Mesenchymal stem cell (in vitro differentiated cells and primary cell): Measurements from ENCODE around the gene UCP2.

ENCODE experiments used
- DNase-seq: peaks from one replicate; pipeline ENCODE4 v3.0.0-alpha.2; 2013
- H2AFZ ChIP-seq: one replicate; pipeline ENCODE4 v1.6.1; 2013; ENCODE audit warnings: low read depth, mild to moderate bottlenecking, control low read depth, inconsistent platforms, low read length, moderate library complexity
- H2AK5ac ChIP-seq: 2 replicates; pipeline ENCODE4 v1.6.1; 2013; ENCODE audit warnings: low read length, moderate library complexity, mild to moderate bottlenecking, inconsistent platforms; ENCODE audit not compliant: severe bottlenecking
- H2BK120ac ChIP-seq: one replicate; pipeline ENCODE4 v1.6.1; 2013; ENCODE audit warnings: low read depth, mild to moderate bottlenecking, inconsistent platforms, low read length, moderate library complexity
- H2BK12ac ChIP-seq, 2 experiments: one replicate each; pipeline ENCODE4 v1.6.1; 2013; ENCODE audit warnings: inconsistent platforms in 2 of 2, low read length in 2 of 2, mild to moderate bottlenecking in 2 of 2, moderate library complexity in 2 of 2, control low read depth in 1 of 2
- H2BK15ac ChIP-seq: one replicate; pipeline ENCODE4 v1.6.1; 2013; ENCODE audit warnings: mild to moderate bottlenecking, low read depth, inconsistent platforms; ENCODE audit not compliant: poor library complexity, severe bottlenecking
- H2BK5ac ChIP-seq: 2 replicates; pipeline ENCODE4 v1.6.1; 2013; ENCODE audit warnings: low read depth, mild to moderate bottlenecking, low read length, control low read depth, inconsistent platforms; ENCODE audit not compliant: poor library complexity, severe bottlenecking
- H3K14ac ChIP-seq, 2 experiments: one replicate each; pipeline ENCODE4 v1.6.1; 2013; ENCODE audit warnings: inconsistent platforms in 2 of 2, low read length in 2 of 2, control low read depth in 1 of 2, mild to moderate bottlenecking in 1 of 2, moderate library complexity in 1 of 2
- H3K18ac ChIP-seq, 2 experiments: one replicate each; pipeline ENCODE4 v1.6.1; 2013; ENCODE audit warnings: inconsistent platforms in 2 of 2, low read length in 2 of 2, control low read depth in 1 of 2, low read depth in 1 of 2, mild to moderate bottlenecking in 1 of 2
- H3K23ac ChIP-seq, 2 experiments: one replicate each; pipeline ENCODE4 v1.6.1; 2013; ENCODE audit warnings: inconsistent platforms in 2 of 2, low read length in 2 of 2, mild to moderate bottlenecking in 2 of 2, moderate library complexity in 2 of 2, control low read depth in 1 of 2
- H3K27ac ChIP-seq: 2 replicates; pipeline ENCODE4 v1.5.1; 2013; ENCODE audit warnings: mild to moderate bottlenecking, moderate library complexity, low read length, control low read depth, inconsistent platforms; ENCODE audit not compliant: poor library complexity, severe bottlenecking
- H3K27me3 ChIP-seq, 2 experiments: 2 replicates each; pipeline versions ENCODE4 v1.6.1 to v1.7.0; 2013; ENCODE audit warnings: low read length in 2 of 2, mild to moderate bottlenecking in 2 of 2, moderate library complexity in 2 of 2, control low read depth in 1 of 2, inconsistent platforms in 1 of 2; ENCODE audit not compliant: control insufficient read depth in 1 of 2, insufficient read depth in 1 of 2
- H3K36me3 ChIP-seq, 2 experiments: 2 replicates each; pipeline versions ENCODE4 v1.6.1 to v1.7.0; 2013; ENCODE audit warnings: low read length in 2 of 2, control low read depth in 1 of 2, inconsistent platforms in 1 of 2, low read depth in 1 of 2, mild to moderate bottlenecking in 1 of 2; ENCODE audit not compliant: insufficient read depth in 2 of 2, control insufficient read depth in 1 of 2
- H3K4ac ChIP-seq, 2 experiments: one replicate each; pipeline ENCODE4 v1.6.1; 2013; ENCODE audit warnings: inconsistent platforms in 2 of 2, low read length in 2 of 2, mild to moderate bottlenecking in 2 of 2, moderate library complexity in 2 of 2, control low read depth in 1 of 2, low read depth in 1 of 2
- H3K4me1 ChIP-seq: 2 replicates; pipeline ENCODE4 v1.6.1; 2013; ENCODE audit warnings: low read depth, low read length, control low read depth; ENCODE audit not compliant: control insufficient read depth, insufficient read depth
- H3K4me2 ChIP-seq: 2 replicates; pipeline ENCODE4 v1.6.1; 2013; ENCODE audit warnings: low read length, mild to moderate bottlenecking, inconsistent platforms; ENCODE audit not compliant: poor library complexity, severe bottlenecking
- H3K4me3 ChIP-seq, 2 experiments: 2 replicates each; pipeline versions ENCODE4 v1.5.1 to v1.7.0; 2013; ENCODE audit warnings: low read length in 2 of 2, mild to moderate bottlenecking in 2 of 2, control low read depth in 1 of 2, low read depth in 1 of 2; ENCODE audit not compliant: insufficient read depth in 1 of 2
- H3K79me1 ChIP-seq: replicated peaks from 2 replicates; pipeline ENCODE4 v1.6.1; 2013; ENCODE audit warnings: mild to moderate bottlenecking, control low read depth, low read length, inconsistent platforms; ENCODE audit not compliant: poor library complexity, severe bottlenecking
- H3K9ac ChIP-seq: 2 replicates; pipeline ENCODE4 v1.7.0; 2013; ENCODE audit warnings: mild to moderate bottlenecking, low read length, moderate library complexity
- H3K9me3 ChIP-seq: 2 replicates; pipeline ENCODE4 v1.7.0; 2013; ENCODE audit warnings: mild to moderate bottlenecking, low read length; ENCODE audit not compliant: control insufficient read depth
- H4K8ac ChIP-seq: one replicate; pipeline ENCODE4 v1.6.1; 2013; ENCODE audit warnings: inconsistent platforms, mild to moderate bottlenecking, low read length, moderate library complexity
- H4K91ac ChIP-seq: one replicate; pipeline ENCODE4 v1.6.1; 2013; ENCODE audit warnings: mild to moderate bottlenecking, low read length, inconsistent platforms
- WGBS: methylation state at CpG from one replicate; pipeline ENCODE4 v1.1.7; 2013; ENCODE audit warnings: mixed read lengths; 5-methylcytosine and 5-hydroxymethylcytosine counted together

The UCP2 gene

DNA sequence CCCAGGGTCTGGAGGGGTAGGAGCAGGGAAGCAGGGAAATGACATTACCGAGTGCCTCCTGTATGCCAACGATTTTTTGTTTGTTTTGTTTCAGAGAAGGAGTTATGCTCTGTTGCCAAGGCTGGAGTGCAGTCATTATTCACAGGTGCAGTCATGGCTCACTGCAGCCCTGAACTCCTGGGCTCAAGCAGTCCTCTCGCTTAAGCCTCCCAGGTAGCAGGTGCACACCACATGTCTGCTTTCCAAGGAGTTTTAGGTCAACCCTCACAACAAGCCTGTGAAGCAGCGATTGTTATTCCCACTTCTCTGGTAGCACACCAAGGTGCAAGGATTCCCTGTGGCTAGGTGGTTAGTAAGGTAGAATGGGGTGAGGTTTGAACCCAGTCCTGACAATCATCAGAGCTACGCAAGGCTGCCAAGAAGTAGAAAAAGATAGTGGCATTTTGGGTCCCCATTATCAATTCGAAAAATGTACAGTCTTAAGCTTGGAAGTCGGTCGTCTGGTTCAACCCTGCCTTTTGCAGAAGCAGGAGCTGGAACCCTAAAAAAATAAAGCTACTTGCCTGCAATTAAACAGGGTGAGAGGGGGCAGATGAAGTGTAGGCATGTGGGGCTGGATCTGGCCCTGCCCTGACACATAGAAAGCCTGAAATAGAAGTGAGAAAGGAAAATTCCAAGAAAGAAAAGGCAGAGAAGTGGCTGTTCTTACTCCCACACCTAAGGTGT, 17.1 kb upstream of the UCP2 start:
- Histone ChIP-seq H3K14ac (no peak overlapping the region), H2AK5ac (no peak overlapping the region), H3K4me3 (no peak overlapping the region), H4K91ac (no peak overlapping the region), H2BK120ac (no peak overlapping the region), H4K8ac (no peak overlapping the region), H3K27ac (no peak overlapping the region), H2AFZ (no peak overlapping the region), H3K4ac (no peak overlapping the region), H2BK15ac (no peak overlapping the region), H2BK5ac (no peak overlapping the region), H3K9me3 (no peaks in the 10 kb centered on the region), H3K23ac (no peak overlapping the region), H3K9ac (no peak overlapping the region), H3K4me1 (peaks cover 2% of the 10 kb centered on the region), H3K4me2 (no peak overlapping the region), H3K36me3 (peaks cover 21 to 26% of the 10 kb centered on the region in 2 experiments), H3K18ac (no peak overlapping the region), H3K79me1 (no peaks in the 10 kb centered on the region), H2BK12ac (no peak overlapping the region), H3K27me3 (peaks cover 0 to 4% of the 10 kb centered on the region in 2 experiments)
- DNase-seq = no peak
- WGBS = 93% methylated on average over 8 of the region's 8 CpGs

DNA sequence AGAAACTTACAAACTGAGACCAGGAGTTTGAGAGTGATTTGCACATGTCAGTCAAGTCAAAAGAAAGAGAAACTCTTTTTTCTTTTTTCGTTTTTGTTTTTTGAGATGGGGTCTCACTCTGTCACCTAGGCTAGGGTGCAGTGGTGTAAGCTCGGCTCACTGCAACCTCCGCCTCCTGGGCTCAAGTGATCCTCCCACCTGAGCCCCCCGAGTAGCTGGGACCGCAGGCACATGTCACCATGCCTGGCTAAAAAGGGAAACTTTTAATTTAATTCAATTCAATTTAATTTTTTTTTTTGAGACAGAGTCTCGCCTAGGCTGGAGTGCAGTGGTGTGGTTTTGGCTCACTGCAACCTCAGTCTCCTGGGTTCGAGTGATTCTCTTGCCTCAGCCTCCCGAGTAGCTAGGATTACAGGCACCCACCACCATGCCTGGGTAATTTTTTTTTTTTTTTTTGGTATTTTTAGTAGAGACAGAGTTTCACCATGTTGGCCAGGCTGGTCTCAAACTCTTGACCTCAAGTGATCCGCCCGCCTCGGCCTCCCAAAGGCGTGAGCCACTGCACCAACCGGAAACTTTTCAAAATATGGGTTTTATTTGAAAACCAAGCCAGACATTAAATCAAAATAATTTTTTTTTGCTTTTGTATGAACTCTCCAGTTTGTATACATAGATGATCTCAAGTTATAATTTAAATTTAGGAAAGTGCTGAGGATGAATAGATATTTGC, 16.4 kb upstream of the UCP2 start:
- no peak overlapping the region for H3K4me2 ChIP-seq
- H3K4me3 ChIP-seq = no peak overlapping the region
- H2BK15ac ChIP-seq = no peak overlapping the region
- H2BK12ac ChIP-seq = no peak overlapping the region
- H2BK120ac ChIP-seq = no peak overlapping the region
- no peak overlapping the region for H3K4ac ChIP-seq
- H2AFZ ChIP-seq = no peak overlapping the region
- no peak overlapping the region for H4K91ac ChIP-seq
- WGBS = 77% methylated on average over 7 of the region's 13 CpGs
- H4K8ac ChIP-seq = no peak overlapping the region
- no peak overlapping the region for H3K14ac ChIP-seq
- H3K9ac ChIP-seq = no peak overlapping the region
- H3K23ac ChIP-seq = no peak overlapping the region
- H3K9me3 ChIP-seq = no peaks in the 10 kb centered on the region
- H2BK5ac ChIP-seq = no peak overlapping the region
- H3K4me1 ChIP-seq = peaks cover 2% of the 10 kb centered on the region
- H2AK5ac ChIP-seq = no peak overlapping the region
- no peaks in the 10 kb centered on the region for H3K79me1 ChIP-seq
- no peak overlapping the region for H3K27ac ChIP-seq
- no peak overlapping the region for H3K18ac ChIP-seq
- H3K36me3 ChIP-seq = peaks cover 16 to 21% of the 10 kb centered on the region in 2 experiments
- peaks cover 0 to 4% of the 10 kb centered on the region in 2 experiments for H3K27me3 ChIP-seq
- no peak for DNase-seq

DNA sequence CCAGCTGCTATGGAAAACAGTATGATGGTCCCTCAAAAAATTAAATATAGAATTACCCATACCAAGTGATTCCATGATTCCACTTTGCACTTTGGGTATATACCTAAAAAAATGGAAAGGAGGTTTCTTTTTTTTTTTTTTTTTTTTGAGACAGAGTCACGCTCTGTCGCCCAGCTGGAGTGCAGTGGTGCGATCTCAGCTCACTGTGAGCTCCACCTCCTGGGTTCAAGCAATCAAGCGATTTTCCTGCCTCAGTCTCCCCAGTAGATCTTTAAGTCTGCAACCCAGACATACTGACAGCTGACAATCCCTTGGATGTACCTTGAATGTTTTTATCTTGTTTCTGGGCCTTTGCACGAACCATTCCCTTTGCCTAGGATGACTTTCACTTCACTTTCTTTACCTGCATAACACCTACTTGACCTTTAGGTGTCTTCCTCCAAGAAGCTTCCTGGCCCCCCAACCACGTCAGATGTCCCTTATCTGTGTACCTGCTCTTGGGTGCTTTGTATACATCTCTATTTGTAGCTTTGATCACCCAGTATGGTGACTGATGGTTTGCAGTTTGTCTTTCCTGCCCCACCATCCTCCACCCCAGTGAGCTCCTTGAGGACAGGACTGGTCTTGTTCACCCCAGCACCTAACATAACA, 14.6 kb upstream of the UCP2 start:
- Histone ChIP-seq H3K9ac (no peak overlapping the region), H2BK5ac (no peak overlapping the region), H3K4me3 (no peak overlapping the region), H3K4me2 (no peak overlapping the region), H2AK5ac (no peak overlapping the region), H2BK15ac (no peak overlapping the region), H2AFZ (no peak overlapping the region), H3K18ac (no peak overlapping the region), H3K27me3 (peaks cover 0 to 4% of the 10 kb centered on the region in 2 experiments), H4K8ac (no peak overlapping the region), H2BK120ac (no peak overlapping the region), H3K36me3 (peaks cover 4 to 9% of the 10 kb centered on the region in 2 experiments), H3K4ac (no peak overlapping the region), H2BK12ac (no peak overlapping the region), H3K23ac (no peak overlapping the region), H4K91ac (no peak overlapping the region), H3K4me1 (peaks cover 2% of the 10 kb centered on the region), H3K14ac (no peak overlapping the region), H3K27ac (no peak overlapping the region), H3K9me3 (no peaks in the 10 kb centered on the region), H3K79me1 (no peaks in the 10 kb centered on the region)
- WGBS = 85% methylated on average over 6 of the region's 6 CpGs
- no peak for DNase-seq

DNA sequence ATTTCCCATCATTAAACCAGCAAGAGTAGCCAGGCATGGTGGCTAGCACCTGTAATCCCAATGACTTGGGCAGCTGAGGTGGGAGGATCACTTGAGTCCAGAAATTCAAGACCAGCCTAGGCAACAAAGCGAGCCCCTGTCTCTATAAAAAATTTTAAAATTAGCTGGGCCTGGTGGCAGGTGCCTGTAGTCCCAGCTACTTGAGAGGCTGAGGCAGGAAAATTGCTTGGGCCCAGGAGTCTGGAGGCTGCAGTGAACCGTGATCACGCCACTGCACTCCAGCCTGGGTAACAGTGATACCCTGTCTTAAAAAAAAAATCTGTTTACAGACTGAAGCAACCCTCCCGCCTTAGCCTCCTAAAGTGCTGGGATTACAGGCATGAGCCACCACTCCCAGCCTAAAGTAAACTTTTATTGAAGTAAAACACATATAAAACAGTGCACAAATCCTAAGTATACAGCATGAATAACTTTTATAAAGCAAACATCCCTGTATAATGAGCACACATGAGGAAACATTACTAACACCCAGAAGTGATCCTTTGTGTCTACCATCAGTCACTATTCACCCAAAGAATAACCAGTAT, 13.6 kb upstream of the UCP2 start:
- no peaks in the 10 kb centered on the region for H3K9me3 ChIP-seq
- no peak overlapping the region for H3K4ac ChIP-seq
- H3K27ac ChIP-seq = no peak overlapping the region
- H2BK5ac ChIP-seq = no peak overlapping the region
- no peak overlapping the region for H2AK5ac ChIP-seq
- H3K79me1 ChIP-seq = no peaks in the 10 kb centered on the region
- no peak overlapping the region for H3K14ac ChIP-seq
- no peak overlapping the region for H3K4me3 ChIP-seq
- peaks cover 2% of the 10 kb centered on the region for H3K4me1 ChIP-seq
- no peak overlapping the region for H4K8ac ChIP-seq
- no peak for DNase-seq
- H3K18ac ChIP-seq = no peak overlapping the region
- WGBS = 83% methylated on average over 4 of the region's 4 CpGs
- no peak overlapping the region for H3K23ac ChIP-seq
- H3K9ac ChIP-seq = no peak overlapping the region
- no peak overlapping the region for H2BK15ac ChIP-seq
- H2BK12ac ChIP-seq = no peak overlapping the region
- H3K36me3 ChIP-seq = peaks cover 1 to 2% of the 10 kb centered on the region in 2 experiments
- H3K27me3 ChIP-seq = peaks cover 0 to 4% of the 10 kb centered on the region in 2 experiments
- no peak overlapping the region for H3K4me2 ChIP-seq
- no peak overlapping the region for H4K91ac ChIP-seq
- H2AFZ ChIP-seq = no peak overlapping the region
- no peak overlapping the region for H2BK120ac ChIP-seq
